D341Med (cell line): Measurements from ENCODE around the gene DCLK3.
A peak's percentile ranks its signal among the peaks of the same experiment; 100 is the strongest.

ENCODE experiments used
- DNase-seq: peaks from one replicate; pipeline ENCODE4 v3.0.0; 2012; ENCODE audit warnings: low spot score

DCLK3 gene, protein sequence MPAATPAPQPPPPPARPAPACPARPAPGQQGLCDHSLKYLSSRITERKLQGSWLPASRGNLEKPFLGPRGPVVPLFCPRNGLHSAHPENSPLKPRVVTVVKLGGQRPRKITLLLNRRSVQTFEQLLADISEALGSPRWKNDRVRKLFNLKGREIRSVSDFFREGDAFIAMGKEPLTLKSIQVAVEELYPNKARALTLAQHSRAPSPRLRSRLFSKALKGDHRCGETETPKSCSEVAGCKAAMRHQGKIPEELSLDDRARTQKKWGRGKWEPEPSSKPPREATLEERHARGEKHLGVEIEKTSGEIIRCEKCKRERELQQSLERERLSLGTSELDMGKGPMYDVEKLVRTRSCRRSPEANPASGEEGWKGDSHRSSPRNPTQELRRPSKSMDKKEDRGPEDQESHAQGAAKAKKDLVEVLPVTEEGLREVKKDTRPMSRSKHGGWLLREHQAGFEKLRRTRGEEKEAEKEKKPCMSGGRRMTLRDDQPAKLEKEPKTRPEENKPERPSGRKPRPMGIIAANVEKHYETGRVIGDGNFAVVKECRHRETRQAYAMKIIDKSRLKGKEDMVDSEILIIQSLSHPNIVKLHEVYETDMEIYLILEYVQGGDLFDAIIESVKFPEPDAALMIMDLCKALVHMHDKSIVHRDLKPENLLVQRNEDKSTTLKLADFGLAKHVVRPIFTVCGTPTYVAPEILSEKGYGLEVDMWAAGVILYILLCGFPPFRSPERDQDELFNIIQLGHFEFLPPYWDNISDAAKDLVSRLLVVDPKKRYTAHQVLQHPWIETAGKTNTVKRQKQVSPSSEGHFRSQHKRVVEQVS

GRCh38 chr3:36763850-36764703 lies at the start of gene DCLK3:
DCLK3 (minus strand) TSS chr3:36764553; CDS start chr3:36764263, 290 bp downstream.
- peak; percentile 79 for DNase-seq

- no peak for DNase-seq
Observed at GRCh38 chr3:36813305-36813704, 49.0 kb upstream of the DCLK3 start.

DNA sequence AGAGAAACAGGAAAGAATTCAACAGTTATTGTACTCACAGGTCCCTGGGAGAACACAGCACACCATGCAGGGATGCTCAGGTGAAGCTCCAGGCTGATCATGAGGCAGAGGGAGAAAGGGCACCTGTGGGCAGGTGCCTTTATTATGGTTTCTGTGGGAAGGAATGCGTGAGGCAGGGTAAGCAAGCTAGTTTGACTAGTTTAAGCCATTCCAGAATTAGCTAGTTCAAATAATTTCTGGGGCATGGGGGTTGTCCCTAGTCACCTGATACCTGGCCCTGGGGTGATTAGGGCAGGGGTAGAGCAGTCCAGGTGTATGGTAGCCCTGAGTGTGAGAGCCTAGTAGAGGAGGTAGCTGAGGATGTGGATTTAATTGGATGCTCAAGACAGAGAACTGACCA lies 47.9 kb upstream of the DCLK3 start:
- DNase-seq: no peak

GRCh38 chr3:36811768-36812167 lies 47.4 kb upstream of the DCLK3 start:
- DNase-seq: no peak

GRCh38 chr3:36804295-36805055 lies 40.1 kb upstream of the DCLK3 start:
- DNase-seq: peak; percentile 77

DNA sequence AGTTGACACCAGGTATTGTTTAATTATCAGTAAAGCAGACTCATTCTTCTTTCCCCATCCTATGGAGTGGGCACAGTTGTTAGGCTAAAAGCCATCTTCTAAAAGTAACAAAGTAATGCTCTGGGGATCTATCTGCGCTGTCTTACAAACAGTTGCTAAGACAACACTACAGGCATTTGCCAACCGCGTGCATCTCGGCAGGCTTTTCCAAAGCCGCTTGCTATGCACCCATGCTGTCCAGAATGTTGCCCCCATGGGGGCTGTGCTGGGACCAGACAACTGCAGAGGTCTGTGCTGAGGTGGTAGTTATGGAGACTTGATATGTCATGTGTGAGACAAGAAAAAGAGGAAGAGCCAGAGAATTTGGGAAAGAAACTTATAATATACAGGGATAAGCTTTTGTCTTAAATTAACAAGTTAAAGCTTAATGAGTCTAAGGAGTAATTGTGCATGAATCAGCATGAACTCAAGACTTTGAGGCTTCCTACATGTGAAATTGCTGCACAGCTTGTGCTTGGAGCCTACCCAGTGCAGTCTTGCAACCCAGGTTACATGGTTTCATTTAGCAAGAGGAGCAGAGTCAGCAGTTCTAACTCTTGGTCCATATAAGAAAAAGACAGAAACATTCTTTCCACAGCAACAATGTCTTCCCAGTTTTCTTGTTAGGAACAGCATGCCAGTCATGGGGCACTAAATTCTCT lies 38.9 kb upstream of the DCLK3 start:
- no peak for DNase-seq

DNA sequence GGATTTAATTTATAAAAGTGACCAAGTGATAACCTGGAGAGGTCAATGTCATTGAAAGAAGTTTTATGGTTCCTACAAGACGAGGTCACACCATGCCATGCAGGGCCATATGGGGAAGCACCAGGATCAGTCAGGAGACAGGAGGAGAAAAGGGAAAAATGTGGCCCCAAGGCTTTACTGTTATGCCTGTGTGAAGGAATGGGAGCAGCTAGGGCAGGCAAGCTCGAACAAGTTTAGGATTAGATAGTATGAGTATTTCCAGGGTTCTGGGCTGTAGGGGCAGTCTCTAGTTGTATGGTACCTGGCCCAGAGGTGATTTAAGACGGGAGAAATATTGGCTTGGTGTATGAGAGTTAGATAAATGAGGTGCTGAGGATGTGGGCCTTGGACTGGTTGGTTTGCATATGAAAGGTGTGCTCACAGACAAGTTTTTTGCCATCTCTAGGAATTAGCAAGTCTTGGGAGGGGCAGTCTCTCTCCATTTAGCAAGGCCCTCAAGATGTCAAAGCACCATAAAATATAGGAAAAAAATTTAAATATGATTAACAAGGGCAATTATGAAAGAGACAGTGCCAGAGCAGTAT lies 36.3 kb upstream of the DCLK3 start:
- DNase-seq: no peak

DNA sequence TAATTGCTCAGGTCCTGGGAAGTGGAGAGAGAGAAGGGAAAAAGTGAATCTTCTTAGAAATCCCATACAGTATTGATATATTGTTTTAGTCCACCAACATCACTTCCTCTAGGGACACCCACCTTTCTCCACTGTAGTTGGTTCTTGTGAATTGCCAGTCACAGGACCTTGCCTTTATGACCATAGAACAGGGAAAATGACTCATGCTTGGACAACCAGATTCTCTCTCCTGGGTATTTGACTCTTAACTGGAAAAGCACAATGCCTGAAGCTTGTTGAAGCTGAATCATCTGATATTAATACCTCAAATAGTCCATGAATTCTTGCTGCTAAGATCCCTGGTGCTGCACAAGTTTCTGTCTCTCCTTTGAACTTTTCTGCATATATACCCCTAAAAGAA lies 32.5 kb upstream of the DCLK3 start:
- no peak for DNase-seq

- no peak for DNase-seq
Observed at GRCh38 chr3:36796161-36796560, 31.8 kb upstream of the DCLK3 start.

GRCh38 chr3:36795622-36796021 lies 31.3 kb upstream of the DCLK3 start:
- DNase-seq: no peak

- DNase-seq: peak; percentile 54
Observed at GRCh38 chr3:36792342-36792741, 28.0 kb upstream of the DCLK3 start.

- no peak for DNase-seq
Observed at GRCh38 chr3:36790765-36791164, 26.4 kb upstream of the DCLK3 start.

GRCh38 chr3:36786921-36787890 lies 22.9 kb upstream of the DCLK3 start:
- DNase-seq: no peak

GRCh38 chr3:36784138-36784635 lies 19.8 kb upstream of the DCLK3 start:
- DNase-seq: no peak

GRCh38 chr3:36777424-36778218 lies 13.3 kb upstream of the DCLK3 start:
- no peak for DNase-seq

DNA sequence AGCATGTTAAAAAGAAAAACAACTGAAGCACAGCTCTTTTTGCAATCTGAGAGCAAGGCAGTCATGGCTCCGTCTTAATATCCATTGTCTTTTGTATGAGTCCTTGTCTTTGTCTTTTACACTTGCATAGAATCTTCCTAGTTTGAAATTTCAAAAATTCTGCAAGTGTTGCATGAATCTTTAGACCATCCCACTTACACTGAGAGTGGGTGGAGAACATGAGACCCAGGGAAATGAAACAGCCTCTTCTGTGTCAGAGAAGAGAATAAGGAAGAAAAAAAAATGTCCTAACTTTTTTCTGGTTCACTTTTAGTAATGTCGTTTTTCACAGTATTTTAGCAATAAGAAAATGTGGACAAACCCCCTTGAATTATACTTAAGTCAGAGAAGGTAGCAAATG lies 12.1 kb upstream of the DCLK3 start:
- no peak for DNase-seq

DNA sequence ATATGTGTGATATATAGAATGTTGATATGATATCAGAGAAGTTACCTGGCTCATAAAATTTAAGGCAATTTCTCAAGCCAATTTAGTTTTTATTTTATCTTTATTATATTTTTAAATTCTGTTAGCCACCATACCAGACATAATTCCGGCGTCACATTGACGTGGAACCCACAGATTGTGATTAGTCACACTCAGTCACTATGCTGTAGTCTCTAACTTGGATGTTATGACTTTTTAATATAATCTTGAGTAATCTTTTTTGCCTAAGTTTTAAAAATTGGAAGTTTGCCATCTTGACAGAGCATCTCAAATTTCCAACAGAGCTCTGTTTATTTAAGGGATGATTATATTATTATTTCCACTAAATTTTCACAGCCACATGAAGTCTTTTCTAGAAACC lies 9.7 kb upstream of the DCLK3 start:
- no peak for DNase-seq

- DNase-seq: no peak
Observed at GRCh38 chr3:36771931-36772330, 7.6 kb upstream of the DCLK3 start.
